GM12878 (cell line): ENCODE data around the gene TRIM45. TPM values are rescaled to one million over a fixed set of nuclear protein-coding genes. Genes with fewer than 3 reads are reported as not detected.
A peak's percentile ranks its signal among the peaks of the same experiment; 100 is the strongest.

Experiments
- CBFB ChIP-seq: IDR thresholded peaks from 2 replicates; pipeline ENCODE4 v1.6.1; 2016; ENCODE audit warnings: antibody characterized with exemption, low read depth
- CBX5 ChIP-seq: sonication (generic); IDR thresholded peaks from 2 replicates; pipeline ENCODE4 v1.6.1; 2016; ENCODE audit warnings: low read depth, moderate library complexity, mild to moderate bottlenecking, inconsistent platforms
- FOS ChIP-seq: IDR thresholded peaks from 3 replicates; pipeline ENCODE4 v1.6.1; 2011; ENCODE audit warnings: borderline replicate concordance; ENCODE audit not compliant: insufficient read length; ENCODE audit errors: extremely low read depth
- HDAC6 ChIP-seq: fragments of 200-600 bp; sonication (generic); IDR thresholded peaks from one replicate; pipeline ENCODE4 v1.8.0; 2017; ENCODE audit warnings: antibody characterized with exemption; ENCODE audit not compliant: unreplicated experiment
- JUNB ChIP-seq: IDR thresholded peaks from 2 replicates; pipeline ENCODE4 v1.6.1; 2016; ENCODE audit warnings: antibody characterized with exemption, mild to moderate bottlenecking
- MEF2A ChIP-seq: IDR thresholded peaks from 2 replicates; pipeline ENCODE4 v1.6.1; 2011; ENCODE audit warnings: low read depth, mild to moderate bottlenecking, low read length, moderate library complexity; ENCODE audit not compliant: insufficient read depth
- SIN3A ChIP-seq: IDR thresholded peaks from 2 replicates; pipeline ENCODE4 v1.6.1; 2012; ENCODE audit warnings: low read depth, low read length, improper control_type of control experiment
- STAT1 ChIP-seq: fragments of 450-650 bp; conservative IDR thresholded peaks from 2 replicates; pipeline ENCODE4 v1.6.1; 2014; ENCODE audit warnings: antibody characterized with exemption, mild to moderate bottlenecking
- SUPT20H ChIP-seq: IDR thresholded peaks from 2 replicates; pipeline ENCODE4 v1.6.1; 2011; ENCODE audit warnings: low read depth, mild to moderate bottlenecking, low read length, moderate library complexity, borderline replicate concordance; ENCODE audit not compliant: control insufficient read depth
- YBX1 ChIP-seq: fragments of 450-650 bp; IDR thresholded peaks from 2 replicates; pipeline ENCODE4 v1.6.1; 2016; ENCODE audit warnings: antibody characterized with exemption
- ZBED1 ChIP-seq: IDR thresholded peaks from 2 replicates; pipeline ENCODE4 v1.6.1; 2016; ENCODE audit warnings: borderline replicate concordance
- ZNF24 ChIP-seq: fragments of 450-650 bp; IDR thresholded peaks from 2 replicates; pipeline ENCODE4 v1.6.1; 2017; ENCODE audit warnings: antibody characterized with exemption, mild to moderate bottlenecking
- polyA plus RNA-seq, 11 experiments: library from polyadenylated mRNA; depleted of rRNA in 4 of 11; unstranded in 6 of 11; stranded (reverse) in 5 of 11; fragments of >200 nt; fragmentation: Nextera tagmentation in 4 of 11; fragmentation: Illumina TruSeq in 1 of 11; extraction: Ambion mirVana in 4 of 11; extraction: Trizol in 1 of 11; gene quantifications; 1 replicate in 1 of 11; 2 replicates in 10 of 11; pipeline versions ENCODE4 v1.2.1 to v1.2.3, GENCODE V29; 2011 to 2016; ENCODE audit warnings: inconsistent platforms in 2 of 11, missing spikeins in 2 of 11, low read depth in 1 of 11
- total RNA-seq, 4 experiments: library from RNA; depleted of rRNA in 3 of 4; stranded (reverse); fragments of >200 nt in 3 of 4; fragmentation: Illumina TruSeq in 1 of 4; extraction: Trizol in 1 of 4; gene quantifications; 2 replicates each; pipeline versions ENCODE4 v1.2.1 to v1.2.3, GENCODE V29; 2013 to 2021
- TF ChIP-seq, protein P1 (sequence below): fragments of 450-650 bp; IDR thresholded peaks from 2 replicates; pipeline ENCODE4 v1.6.1; 2017; ENCODE audit warnings: mild to moderate bottlenecking, moderate library complexity
- TF ChIP-seq, protein P2 (sequence below): fragments of 450-650 bp; IDR thresholded peaks from 2 replicates; pipeline ENCODE4 v1.6.1; 2014; ENCODE audit warnings: mild to moderate bottlenecking
- TF ChIP-seq, protein P3 (sequence below): IDR thresholded peaks from 2 replicates; pipeline ENCODE4 v1.6.1; 2011; ENCODE audit warnings: borderline replicate concordance, low read depth, mild to moderate bottlenecking, moderate library complexity, low read length; ENCODE audit not compliant: insufficient read depth, poor library complexity, severe bottlenecking
- TF ChIP-seq, protein P4 (sequence below): IDR thresholded peaks from 2 replicates; pipeline ENCODE4 v1.6.1; 2011; ENCODE audit warnings: low read depth, mild to moderate bottlenecking, low read length, moderate library complexity, borderline replicate concordance; ENCODE audit errors: extremely low read depth
- TF ChIP-seq, protein P5 (sequence below): fragments of 450-650 bp; IDR thresholded peaks from 2 replicates; pipeline ENCODE4 v1.6.1; 2017; ENCODE audit warnings: mild to moderate bottlenecking, moderate library complexity
- TF ChIP-seq, protein P6 (sequence below): IDR thresholded peaks from 2 replicates; pipeline ENCODE4 v1.6.1; 2011; ENCODE audit warnings: borderline replicate concordance, low read depth, mild to moderate bottlenecking, moderate library complexity, mixed read lengths, low read length; ENCODE audit not compliant: insufficient read depth; ENCODE audit errors: extremely low read length

Gene TRIM45
- total and polyA plus RNA-seq, 10 of the 15 experiments (the other 5 are each of a cell fraction or from before 2014, with no cell fraction given) = 0.31 to 0.86 (median 0.46) TPM

DNA sequence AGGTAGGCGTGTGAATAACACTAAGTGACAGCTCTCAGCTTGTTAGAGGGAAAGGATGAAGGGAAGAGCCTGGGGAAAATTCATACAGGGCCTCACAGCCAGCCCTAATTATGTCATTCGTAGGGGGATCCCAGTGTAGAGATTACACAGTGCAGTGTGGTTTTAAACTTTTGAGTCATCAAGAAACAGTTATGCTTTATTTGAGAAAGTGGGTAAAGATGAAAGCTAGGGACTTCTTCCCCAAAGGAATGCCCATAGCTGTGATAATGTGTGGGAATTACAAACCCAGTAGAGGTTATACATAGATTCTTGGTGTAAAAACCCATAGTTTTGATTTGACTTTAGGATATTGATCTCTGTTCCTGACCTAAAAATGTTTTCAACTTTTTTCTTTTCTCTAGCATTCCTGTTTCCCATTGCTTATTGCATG lies 59.5 kb downstream of the TRIM45 start (continued):
- TF ChIP-seq, protein P1, sequence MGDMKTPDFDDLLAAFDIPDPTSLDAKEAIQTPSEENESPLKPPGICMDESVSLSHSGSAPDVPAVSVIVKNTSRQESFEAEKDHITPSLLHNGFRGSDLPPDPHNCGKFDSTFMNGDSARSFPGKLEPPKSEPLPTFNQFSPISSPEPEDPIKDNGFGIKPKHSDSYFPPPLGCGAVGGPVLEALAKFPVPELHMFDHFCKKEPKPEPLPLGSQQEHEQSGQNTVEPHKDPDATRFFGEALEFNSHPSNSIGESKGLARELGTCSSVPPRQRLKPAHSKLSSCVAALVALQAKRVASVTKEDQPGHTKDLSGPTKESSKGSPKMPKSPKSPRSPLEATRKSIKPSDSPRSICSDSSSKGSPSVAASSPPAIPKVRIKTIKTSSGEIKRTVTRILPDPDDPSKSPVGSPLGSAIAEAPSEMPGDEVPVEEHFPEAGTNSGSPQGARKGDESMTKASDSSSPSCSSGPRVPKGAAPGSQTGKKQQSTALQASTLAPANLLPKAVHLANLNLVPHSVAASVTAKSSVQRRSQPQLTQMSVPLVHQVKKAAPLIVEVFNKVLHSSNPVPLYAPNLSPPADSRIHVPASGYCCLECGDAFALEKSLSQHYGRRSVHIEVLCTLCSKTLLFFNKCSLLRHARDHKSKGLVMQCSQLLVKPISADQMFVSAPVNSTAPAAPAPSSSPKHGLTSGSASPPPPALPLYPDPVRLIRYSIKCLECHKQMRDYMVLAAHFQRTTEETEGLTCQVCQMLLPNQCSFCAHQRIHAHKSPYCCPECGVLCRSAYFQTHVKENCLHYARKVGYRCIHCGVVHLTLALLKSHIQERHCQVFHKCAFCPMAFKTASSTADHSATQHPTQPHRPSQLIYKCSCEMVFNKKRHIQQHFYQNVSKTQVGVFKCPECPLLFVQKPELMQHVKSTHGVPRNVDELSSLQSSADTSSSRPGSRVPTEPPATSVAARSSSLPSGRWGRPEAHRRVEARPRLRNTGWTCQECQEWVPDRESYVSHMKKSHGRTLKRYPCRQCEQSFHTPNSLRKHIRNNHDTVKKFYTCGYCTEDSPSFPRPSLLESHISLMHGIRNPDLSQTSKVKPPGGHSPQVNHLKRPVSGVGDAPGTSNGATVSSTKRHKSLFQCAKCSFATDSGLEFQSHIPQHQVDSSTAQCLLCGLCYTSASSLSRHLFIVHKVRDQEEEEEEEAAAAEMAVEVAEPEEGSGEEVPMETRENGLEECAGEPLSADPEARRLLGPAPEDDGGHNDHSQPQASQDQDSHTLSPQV = no peak
- TF ChIP-seq, protein P2, sequence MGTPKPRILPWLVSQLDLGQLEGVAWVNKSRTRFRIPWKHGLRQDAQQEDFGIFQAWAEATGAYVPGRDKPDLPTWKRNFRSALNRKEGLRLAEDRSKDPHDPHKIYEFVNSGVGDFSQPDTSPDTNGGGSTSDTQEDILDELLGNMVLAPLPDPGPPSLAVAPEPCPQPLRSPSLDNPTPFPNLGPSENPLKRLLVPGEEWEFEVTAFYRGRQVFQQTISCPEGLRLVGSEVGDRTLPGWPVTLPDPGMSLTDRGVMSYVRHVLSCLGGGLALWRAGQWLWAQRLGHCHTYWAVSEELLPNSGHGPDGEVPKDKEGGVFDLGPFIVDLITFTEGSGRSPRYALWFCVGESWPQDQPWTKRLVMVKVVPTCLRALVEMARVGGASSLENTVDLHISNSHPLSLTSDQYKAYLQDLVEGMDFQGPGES = no peak
- TF ChIP-seq HDAC6 = no peak
- no peak for TF ChIP-seq STAT1
- TF ChIP-seq, protein P3, sequence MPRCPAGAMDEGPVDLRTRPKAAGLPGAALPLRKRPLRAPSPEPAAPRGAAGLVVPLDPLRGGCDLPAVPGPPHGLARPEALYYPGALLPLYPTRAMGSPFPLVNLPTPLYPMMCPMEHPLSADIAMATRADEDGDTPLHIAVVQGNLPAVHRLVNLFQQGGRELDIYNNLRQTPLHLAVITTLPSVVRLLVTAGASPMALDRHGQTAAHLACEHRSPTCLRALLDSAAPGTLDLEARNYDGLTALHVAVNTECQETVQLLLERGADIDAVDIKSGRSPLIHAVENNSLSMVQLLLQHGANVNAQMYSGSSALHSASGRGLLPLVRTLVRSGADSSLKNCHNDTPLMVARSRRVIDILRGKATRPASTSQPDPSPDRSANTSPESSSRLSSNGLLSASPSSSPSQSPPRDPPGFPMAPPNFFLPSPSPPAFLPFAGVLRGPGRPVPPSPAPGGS = peak; percentile 94
- TF ChIP-seq, protein P4, sequence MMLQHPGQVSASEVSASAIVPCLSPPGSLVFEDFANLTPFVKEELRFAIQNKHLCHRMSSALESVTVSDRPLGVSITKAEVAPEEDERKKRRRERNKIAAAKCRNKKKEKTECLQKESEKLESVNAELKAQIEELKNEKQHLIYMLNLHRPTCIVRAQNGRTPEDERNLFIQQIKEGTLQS = no peak
- TF ChIP-seq, protein P5, sequence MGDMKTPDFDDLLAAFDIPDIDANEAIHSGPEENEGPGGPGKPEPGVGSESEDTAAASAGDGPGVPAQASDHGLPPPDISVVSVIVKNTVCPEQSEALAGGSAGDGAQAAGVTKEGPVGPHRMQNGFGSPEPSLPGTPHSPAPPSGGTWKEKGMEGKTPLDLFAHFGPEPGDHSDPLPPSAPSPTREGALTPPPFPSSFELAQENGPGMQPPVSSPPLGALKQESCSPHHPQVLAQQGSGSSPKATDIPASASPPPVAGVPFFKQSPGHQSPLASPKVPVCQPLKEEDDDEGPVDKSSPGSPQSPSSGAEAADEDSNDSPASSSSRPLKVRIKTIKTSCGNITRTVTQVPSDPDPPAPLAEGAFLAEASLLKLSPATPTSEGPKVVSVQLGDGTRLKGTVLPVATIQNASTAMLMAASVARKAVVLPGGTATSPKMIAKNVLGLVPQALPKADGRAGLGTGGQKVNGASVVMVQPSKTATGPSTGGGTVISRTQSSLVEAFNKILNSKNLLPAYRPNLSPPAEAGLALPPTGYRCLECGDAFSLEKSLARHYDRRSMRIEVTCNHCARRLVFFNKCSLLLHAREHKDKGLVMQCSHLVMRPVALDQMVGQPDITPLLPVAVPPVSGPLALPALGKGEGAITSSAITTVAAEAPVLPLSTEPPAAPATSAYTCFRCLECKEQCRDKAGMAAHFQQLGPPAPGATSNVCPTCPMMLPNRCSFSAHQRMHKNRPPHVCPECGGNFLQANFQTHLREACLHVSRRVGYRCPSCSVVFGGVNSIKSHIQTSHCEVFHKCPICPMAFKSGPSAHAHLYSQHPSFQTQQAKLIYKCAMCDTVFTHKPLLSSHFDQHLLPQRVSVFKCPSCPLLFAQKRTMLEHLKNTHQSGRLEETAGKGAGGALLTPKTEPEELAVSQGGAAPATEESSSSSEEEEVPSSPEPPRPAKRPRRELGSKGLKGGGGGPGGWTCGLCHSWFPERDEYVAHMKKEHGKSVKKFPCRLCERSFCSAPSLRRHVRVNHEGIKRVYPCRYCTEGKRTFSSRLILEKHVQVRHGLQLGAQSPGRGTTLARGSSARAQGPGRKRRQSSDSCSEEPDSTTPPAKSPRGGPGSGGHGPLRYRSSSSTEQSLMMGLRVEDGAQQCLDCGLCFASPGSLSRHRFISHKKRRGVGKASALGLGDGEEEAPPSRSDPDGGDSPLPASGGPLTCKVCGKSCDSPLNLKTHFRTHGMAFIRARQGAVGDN = peak; percentile 38; the same call in 1 of the 2 replicates
- TF ChIP-seq, protein P6, sequence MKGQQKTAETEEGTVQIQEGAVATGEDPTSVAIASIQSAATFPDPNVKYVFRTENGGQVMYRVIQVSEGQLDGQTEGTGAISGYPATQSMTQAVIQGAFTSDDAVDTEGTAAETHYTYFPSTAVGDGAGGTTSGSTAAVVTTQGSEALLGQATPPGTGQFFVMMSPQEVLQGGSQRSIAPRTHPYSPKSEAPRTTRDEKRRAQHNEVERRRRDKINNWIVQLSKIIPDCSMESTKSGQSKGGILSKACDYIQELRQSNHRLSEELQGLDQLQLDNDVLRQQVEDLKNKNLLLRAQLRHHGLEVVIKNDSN = no peak
- TF ChIP-seq ZBED1 = peak; percentile 88
- peak; percentile 85; the same call in 1 of the 2 replicates for TF ChIP-seq CBFB
- TF ChIP-seq ZNF24 = peak; percentile 25; the same call in 1 of the 2 replicates
- TF ChIP-seq FOS = no peak
- TF ChIP-seq JUNB = peak; percentile 97
- no peak for TF ChIP-seq SIN3A
- TF ChIP-seq YBX1 = no peak
- TF ChIP-seq SUPT20H = no peak
- TF ChIP-seq MEF2A = peak; percentile 76
- peak; percentile 71; the same call in 1 of the 2 replicates for TF ChIP-seq CBX5
